SK-N-MC (cell line): ENCODE measurements around the gene TOP2B.

Source experiments
- DNase-seq: peaks from one replicate; pipeline ENCODE4 v3.0.0-alpha.2; 2011; ENCODE audit warnings: low read depth, low spot score
- H3K27ac ChIP-seq: fragments of 200-600 bp; sonication (generic); 2 replicates; pipeline ENCODE4 v1.5.1; 2016; ENCODE audit warnings: mixed run types
- H3K36me3 ChIP-seq: fragments of 200-600 bp; sonication (generic); 2 replicates; pipeline ENCODE4 v1.6.1; 2017; ENCODE audit warnings: antibody characterized with exemption, low read length, mixed read lengths; ENCODE audit not compliant: insufficient read depth
- H3K4me3 ChIP-seq: fragments of 200-600 bp; sonication (generic); 2 replicates; pipeline ENCODE4 v1.5.1; 2016
- H3K9ac ChIP-seq: fragments of 200-600 bp; sonication (generic); 2 replicates; pipeline ENCODE4 v1.8.0; 2017; ENCODE audit warnings: mixed run types, mixed read lengths; ENCODE audit not compliant: insufficient read length
- H3K9me3 ChIP-seq: fragments of 200-600 bp; sonication (generic); 2 replicates; pipeline ENCODE4 v1.6.1; 2017; ENCODE audit warnings: low read depth, mild to moderate bottlenecking, antibody characterized with exemption, low read length, moderate library complexity, mixed read lengths
- EZH2 ChIP-seq: fragments of 200-600 bp; sonication (generic); IDR thresholded peaks from one replicate; pipeline ENCODE4 v1.6.1; 2017; ENCODE audit warnings: antibody characterized with exemption
- FOXP2 ChIP-seq: optimal IDR thresholded peaks from 2 replicates; pipeline ENCODE3; 2011; ENCODE audit warnings: mild to moderate bottlenecking, moderate library complexity; ENCODE audit not compliant: insufficient read depth; ENCODE audit errors: extremely low read length, control extremely low read depth
- POLR2AphosphoS5 ChIP-seq: IDR thresholded peaks from 2 replicates; pipeline ENCODE4 v1.6.1; 2012; ENCODE audit warnings: mild to moderate bottlenecking, low read depth, low read length, borderline replicate concordance

Gene TOP2B

DNA sequence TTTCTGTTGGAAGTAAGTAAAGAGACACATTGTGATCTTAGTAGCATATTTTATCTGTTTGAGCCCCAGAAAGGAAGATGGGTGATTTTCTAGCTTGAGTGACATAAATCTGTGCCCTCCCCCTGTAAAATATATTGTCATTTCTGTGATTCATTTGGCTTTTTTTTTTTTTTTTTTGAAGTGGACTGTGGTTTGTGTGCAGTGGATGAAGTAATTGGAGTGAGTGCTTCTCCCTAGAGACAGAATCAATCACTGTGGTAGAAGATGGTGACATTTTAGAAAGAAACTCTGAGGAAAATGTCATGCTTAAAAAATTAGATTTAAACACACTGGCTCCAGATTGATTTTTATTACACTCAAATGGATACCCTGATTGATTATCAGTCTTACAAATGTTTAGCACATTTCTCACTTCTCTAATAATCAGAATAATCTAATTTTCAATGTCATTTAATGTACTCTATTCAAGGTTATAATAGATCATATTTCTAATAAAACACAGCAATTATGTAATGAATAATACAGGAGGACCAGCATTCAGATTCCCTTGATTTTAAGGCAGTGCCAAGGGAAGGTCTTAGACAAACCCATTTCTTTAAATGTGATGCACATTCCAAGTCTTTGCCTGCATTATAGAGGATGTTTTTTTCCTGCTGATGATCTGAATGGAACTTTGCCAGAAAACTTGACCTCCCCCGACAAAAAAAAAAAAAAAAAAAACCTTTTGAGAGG lies 116.6 kb downstream of the TOP2B start:
- no peak for DNase-seq
- TF ChIP-seq FOXP2 (no peak), POLR2AphosphoS5 (no peak), EZH2 (no peak)
- H3K9ac ChIP-seq: no peak overlapping the region

More for the DNA sequence above, 116.6 kb downstream of the TOP2B start:
- no peak overlapping the region for H3K4me3 ChIP-seq
- H3K9me3 ChIP-seq: no peaks in the 10 kb centered on the region
- no peaks in the 10 kb centered on the region for H3K36me3 ChIP-seq
- H3K27ac ChIP-seq: no peak overlapping the region
